Astrocyte of the cerebellum (primary cell): ENCODE data around the gene ENO4.
A peak's percentile ranks its signal among the peaks of the same experiment; 100 is the strongest.

Source experiments
- DNase-seq: peaks from one replicate; pipeline ENCODE4 v3.0.0-alpha.2; 2011; ENCODE audit warnings: low read depth
- H3K4me3 ChIP-seq: 2 replicates; pipeline ENCODE4 v1.5.1; 2011; ENCODE audit warnings: mild to moderate bottlenecking, low read depth, low read length, moderate library complexity
- CTCF ChIP-seq: IDR thresholded peaks from 2 replicates; pipeline ENCODE4 v1.5.1; 2012; ENCODE audit warnings: low read length, low read depth, moderate library complexity, mild to moderate bottlenecking; ENCODE audit errors: missing control alignments
- in situ Hi-C: cut with HindIII; loops from 2 replicates; pipeline ENCODE4 v1.10.0; 2017; ENCODE audit warnings: low sequenced_read_pairs

ENO4 gene

DNA sequence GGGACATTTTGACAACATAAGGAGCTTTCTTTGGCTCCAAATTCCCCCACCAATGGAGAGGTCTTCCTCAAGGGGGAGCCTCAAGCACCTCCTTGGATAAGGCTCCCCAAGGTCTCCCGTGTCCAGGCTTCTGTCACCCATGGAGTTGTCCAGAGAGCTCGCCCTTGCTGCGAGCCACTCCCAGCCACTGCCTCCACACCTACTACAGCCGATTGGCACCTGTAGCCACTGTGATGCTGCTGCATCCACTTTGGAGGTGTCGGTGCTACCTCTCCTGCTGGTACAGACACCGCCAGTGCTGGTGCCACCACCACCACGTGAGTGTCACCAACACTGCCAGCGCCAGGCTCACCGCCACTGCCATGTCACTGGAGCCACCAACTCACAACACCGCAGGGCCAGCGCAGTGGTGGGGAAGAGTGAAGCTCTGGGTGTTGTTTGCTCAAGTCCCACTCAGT lies 22.1 kb upstream of the ENO4 start:
- peak; percentile 10 for TF ChIP-seq CTCF
- in situ Hi-C loops, result no loop called here
- no peak overlapping the region for H3K4me3 ChIP-seq
- no peak for DNase-seq

GRCh38 chr10:116828116-116828515 lies 21.2 kb upstream of the ENO4 start:
- no peak for DNase-seq
- H3K4me3 ChIP-seq, result no peak overlapping the region
- in situ Hi-C loops, result no loop called here
- TF ChIP-seq CTCF, result no peak

DNA sequence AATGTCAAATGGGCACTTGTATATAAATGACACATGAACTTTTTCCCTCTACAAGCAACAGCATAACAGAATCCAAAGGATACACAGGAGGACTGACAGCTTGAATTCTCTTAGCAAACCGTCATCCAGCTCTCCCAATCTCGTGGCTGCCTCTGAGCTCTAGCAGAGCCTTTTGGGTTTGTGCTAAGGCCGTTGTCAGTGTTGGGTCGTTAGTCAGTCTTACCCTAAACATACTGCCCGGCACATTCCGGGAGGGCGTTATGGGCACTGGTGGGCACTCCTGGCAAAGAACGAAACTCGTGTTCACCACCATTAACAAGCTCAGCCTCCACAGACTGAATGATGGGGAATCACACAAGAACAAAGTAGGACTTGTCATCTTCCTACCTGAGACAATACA lies 19.6 kb upstream of the ENO4 start:
- in situ Hi-C loops, result no loop called here
- DNase-seq, result no peak
- TF ChIP-seq CTCF, result no peak
- H3K4me3 ChIP-seq, result no peak overlapping the region

- TF ChIP-seq CTCF, result no peak
- in situ Hi-C loops, result no loop called here
- DNase-seq, result no peak
These were observed 18.2 kb upstream of the ENO4 start for GRCh38 chr10:116831086-116831485.

DNA sequence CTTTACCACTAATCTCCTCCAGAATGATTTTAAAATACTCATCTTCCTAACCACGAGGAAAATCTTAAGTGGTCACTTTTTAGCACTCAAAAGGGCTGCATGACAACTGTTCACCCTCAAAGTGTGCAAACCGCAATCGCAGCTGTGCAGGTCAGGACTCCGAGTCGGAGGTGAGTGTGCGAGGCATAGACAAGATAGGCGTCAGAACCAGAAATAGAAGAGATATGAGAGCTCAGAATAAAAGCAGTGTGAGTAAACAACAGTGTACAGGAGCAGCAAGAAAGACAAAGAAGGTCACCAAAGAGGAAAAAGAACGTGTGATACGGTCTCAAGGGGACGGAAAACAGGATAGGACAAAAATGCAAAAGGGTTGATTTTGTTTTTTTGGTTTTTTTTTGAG lies 17.5 kb upstream of the ENO4 start:
- in situ Hi-C loops, result no loop called here
- DNase-seq, result no peak
- H3K4me3 ChIP-seq, result no peak overlapping the region
- no peak for TF ChIP-seq CTCF

More at GRCh38 chr10:116831086-116831485, 18.2 kb upstream of the ENO4 start:
- no peak overlapping the region for H3K4me3 ChIP-seq

- H3K4me3 ChIP-seq, result no peak overlapping the region
- TF ChIP-seq CTCF, result no peak
- DNase-seq, result no peak
- in situ Hi-C loops, result no loop called here
These were observed 15.0 kb upstream of the ENO4 start for GRCh38 chr10:116833986-116834985.
